ENCODE results near the gene SLC27A1. TPM values are rescaled to one million over a fixed set of nuclear protein-coding genes. Genes with fewer than 3 reads are reported as not detected.

SLC27A1 gene
- total and polyA plus RNA-seq, 2 experiments from 2014 or later = 3.5 to 11.6 TPM

DNA sequence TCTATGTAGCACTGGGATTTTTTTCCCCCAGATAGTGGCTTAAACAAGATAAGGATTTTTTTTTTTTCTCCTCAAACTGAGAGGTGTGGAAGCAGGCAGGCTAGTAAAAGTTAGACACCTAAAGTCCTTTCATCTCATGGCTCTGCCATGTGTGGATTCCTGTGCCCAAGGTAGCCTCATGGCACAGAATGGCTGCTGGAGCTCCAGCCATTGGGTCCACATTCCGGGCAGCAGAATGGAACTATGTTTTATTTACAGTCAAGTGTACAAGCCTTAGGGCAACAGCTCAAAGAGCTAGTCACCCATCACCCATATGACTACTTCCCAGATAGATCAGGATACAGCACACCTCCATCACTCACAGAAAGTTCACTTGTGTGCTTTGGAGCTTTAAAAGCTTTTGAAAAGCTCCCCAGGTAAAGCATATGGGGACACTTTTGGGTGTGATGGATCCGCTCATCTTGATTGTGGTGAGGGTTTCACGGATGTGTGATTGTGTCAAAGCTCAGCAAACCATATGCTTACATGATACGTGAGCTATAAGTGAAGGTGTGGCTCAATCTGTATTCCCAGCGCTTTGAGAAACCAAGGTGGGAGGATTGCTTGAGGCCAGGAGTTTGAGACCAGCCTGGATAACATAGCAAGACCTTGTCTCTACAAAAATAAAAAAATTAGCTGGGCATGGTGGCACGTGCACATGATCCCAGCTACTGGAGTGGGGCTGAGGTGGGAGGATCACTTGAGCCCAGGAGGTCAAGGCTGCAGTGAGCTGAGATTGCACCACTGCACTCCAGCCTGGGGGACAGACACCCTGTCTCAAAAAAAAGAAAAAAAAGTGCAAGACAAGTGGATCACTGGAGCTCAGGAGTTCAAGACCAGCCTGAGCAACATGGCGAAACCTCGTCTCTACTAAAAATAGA lies 59.2 kb downstream of the SLC27A1 start (continued):
- TF ChIP-seq, protein P1, sequence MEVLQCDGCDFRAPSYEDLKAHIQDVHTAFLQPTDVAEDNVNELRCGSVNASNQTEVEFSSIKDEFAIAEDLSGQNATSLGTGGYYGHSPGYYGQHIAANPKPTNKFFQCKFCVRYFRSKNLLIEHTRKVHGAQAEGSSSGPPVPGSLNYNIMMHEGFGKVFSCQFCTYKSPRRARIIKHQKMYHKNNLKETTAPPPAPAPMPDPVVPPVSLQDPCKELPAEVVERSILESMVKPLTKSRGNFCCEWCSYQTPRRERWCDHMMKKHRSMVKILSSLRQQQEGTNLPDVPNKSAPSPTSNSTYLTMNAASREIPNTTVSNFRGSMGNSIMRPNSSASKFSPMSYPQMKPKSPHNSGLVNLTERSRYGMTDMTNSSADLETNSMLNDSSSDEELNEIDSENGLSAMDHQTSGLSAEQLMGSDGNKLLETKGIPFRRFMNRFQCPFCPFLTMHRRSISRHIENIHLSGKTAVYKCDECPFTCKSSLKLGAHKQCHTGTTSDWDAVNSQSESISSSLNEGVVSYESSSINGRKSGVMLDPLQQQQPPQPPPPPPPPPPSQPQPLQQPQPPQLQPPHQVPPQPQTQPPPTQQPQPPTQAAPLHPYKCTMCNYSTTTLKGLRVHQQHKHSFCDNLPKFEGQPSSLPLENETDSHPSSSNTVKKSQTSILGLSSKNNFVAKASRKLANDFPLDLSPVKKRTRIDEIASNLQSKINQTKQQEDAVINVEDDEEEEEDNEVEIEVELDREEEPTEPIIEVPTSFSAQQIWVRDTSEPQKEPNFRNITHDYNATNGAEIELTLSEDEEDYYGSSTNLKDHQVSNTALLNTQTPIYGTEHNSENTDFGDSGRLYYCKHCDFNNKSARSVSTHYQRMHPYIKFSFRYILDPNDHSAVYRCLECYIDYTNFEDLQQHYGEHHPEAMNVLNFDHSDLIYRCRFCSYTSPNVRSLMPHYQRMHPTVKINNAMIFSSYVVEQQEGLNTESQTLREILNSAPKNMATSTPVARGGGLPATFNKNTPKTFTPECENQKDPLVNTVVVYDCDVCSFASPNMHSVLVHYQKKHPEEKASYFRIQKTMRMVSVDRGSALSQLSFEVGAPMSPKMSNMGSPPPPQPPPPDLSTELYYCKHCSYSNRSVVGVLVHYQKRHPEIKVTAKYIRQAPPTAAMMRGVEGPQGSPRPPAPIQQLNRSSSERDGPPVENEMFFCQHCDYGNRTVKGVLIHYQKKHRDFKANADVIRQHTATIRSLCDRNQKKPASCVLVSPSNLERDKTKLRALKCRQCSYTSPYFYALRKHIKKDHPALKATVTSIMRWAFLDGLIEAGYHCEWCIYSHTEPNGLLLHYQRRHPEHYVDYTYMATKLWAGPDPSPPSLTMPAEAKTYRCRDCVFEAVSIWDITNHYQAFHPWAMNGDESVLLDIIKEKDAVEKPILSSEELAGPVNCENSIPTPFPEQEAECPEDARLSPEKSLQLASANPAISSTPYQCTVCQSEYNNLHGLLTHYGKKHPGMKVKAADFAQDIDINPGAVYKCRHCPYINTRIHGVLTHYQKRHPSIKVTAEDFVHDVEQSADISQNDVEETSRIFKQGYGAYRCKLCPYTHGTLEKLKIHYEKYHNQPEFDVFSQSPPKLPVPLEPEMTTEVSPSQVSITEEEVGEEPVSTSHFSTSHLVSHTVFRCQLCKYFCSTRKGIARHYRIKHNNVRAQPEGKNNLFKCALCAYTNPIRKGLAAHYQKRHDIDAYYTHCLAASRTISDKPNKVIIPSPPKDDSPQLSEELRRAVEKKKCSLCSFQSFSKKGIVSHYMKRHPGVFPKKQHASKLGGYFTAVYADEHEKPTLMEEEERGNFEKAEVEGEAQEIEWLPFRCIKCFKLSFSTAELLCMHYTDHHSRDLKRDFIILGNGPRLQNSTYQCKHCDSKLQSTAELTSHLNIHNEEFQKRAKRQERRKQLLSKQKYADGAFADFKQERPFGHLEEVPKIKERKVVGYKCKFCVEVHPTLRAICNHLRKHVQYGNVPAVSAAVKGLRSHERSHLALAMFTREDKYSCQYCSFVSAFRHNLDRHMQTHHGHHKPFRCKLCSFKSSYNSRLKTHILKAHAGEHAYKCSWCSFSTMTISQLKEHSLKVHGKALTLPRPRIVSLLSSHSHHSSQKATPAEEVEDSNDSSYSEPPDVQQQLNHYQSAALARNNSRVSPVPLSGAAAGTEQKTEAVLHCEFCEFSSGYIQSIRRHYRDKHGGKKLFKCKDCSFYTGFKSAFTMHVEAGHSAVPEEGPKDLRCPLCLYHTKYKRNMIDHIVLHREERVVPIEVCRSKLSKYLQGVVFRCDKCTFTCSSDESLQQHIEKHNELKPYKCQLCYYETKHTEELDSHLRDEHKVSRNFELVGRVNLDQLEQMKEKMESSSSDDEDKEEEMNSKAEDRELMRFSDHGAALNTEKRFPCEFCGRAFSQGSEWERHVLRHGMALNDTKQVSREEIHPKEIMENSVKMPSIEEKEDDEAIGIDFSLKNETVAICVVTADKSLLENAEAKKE (CRISPR knock-in tag; IDR thresholded peaks at IDR 0.05) = no peak
- TF ChIP-seq EZH2 (IDR thresholded peaks at IDR 0.05; ENCODE audit: low read depth, unreplicated experiment) = no peak

DNA sequence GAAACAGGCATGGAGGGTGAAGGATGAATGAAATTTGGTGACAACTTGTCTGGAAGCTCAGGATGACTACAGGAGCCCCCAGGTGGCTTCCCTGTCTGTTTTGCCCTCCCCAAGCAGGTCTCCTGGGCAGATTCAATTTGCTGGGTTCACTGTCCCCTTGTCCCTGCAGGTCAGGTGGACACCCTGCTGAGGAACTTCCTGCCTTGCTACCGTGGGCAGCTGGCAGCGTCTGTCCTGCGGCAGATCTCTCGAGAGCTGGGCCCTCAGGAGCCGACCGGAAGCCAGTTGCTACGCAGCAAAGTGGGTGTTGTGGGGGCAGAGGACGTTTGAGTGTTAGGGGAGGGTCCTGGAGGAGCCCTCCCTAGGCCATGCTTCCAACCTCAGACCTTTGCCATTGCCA lies 60.3 kb downstream of the SLC27A1 start:
- Histone ChIP-seq H3K9me2 (ENCODE audit: insufficient read depth) (no peaks in the 10 kb centered on the region), H3K27me3 (ENCODE audit: insufficient read depth) (no peaks in the 10 kb centered on the region), H3K36me3 (ENCODE audit: insufficient read depth) (no peaks in the 10 kb centered on the region), H3K4me3 (no peak overlapping the region), H3K27ac (ENCODE audit: low read depth) (no peak overlapping the region; the same call in 1 of the 2 replicates), H3K4me1 (ENCODE audit: insufficient read depth) (peaks cover 10% of the 10 kb centered on the region), H3K4me2 (peak overlapping the region; percentile 51; the same call in 1 of the 2 replicates), H2AFZ (peak overlapping the region; percentile 94), H3F3A (replicated peaks; ENCODE audit: low read depth) (0 out of 2 replicates have a peak, but pooled peaks cover 4% of the 10 kb centered on the region), H4K20me1 (replicated peaks; ENCODE audit: insufficient read depth) (no peaks in the 10 kb centered on the region), H3K79me2 (replicated peaks; ENCODE audit: insufficient read depth) (no peaks in the 10 kb centered on the region)
- Mint-ChIP-seq H3K4me1 (peaks cover 2% of the 10 kb centered on the region; the same call in 1 of the 3 replicates), H3K27ac (no peak overlapping the region), H3K27me3 (ENCODE audit: insufficient read depth, low read depth, poor library complexity) (peaks cover 11% of the 10 kb centered on the region), H3K36me3 (ENCODE audit: low read depth) (peaks cover 3% of the 10 kb centered on the region; the same call in 1 of the 3 replicates), H3K4me3 (no peak overlapping the region), H3K9me3 (0 out of 3 replicates have a peak, but pooled peaks cover 6% of the 10 kb centered on the region)
- ATAC-seq (peak; percentile 72), DNase-seq (ENCODE audit: low spot score) (peak; percentile 73)
- TF ChIP-seq EZH2phosphoT487 (IDR thresholded peaks at IDR 0.05; ENCODE audit: unreplicated experiment) (no peak), JUNB (IDR thresholded peaks at IDR 0.05; ENCODE audit: unreplicated experiment) (no peak), ZNF331 (CRISPR knock-in tag; IDR thresholded peaks at IDR 0.05; ENCODE audit: low read depth) (no peak), POLR2AphosphoS5 (IDR thresholded peaks at IDR 0.05; ENCODE audit: low read depth) (no peak)
- TF ChIP-seq, protein P2, sequence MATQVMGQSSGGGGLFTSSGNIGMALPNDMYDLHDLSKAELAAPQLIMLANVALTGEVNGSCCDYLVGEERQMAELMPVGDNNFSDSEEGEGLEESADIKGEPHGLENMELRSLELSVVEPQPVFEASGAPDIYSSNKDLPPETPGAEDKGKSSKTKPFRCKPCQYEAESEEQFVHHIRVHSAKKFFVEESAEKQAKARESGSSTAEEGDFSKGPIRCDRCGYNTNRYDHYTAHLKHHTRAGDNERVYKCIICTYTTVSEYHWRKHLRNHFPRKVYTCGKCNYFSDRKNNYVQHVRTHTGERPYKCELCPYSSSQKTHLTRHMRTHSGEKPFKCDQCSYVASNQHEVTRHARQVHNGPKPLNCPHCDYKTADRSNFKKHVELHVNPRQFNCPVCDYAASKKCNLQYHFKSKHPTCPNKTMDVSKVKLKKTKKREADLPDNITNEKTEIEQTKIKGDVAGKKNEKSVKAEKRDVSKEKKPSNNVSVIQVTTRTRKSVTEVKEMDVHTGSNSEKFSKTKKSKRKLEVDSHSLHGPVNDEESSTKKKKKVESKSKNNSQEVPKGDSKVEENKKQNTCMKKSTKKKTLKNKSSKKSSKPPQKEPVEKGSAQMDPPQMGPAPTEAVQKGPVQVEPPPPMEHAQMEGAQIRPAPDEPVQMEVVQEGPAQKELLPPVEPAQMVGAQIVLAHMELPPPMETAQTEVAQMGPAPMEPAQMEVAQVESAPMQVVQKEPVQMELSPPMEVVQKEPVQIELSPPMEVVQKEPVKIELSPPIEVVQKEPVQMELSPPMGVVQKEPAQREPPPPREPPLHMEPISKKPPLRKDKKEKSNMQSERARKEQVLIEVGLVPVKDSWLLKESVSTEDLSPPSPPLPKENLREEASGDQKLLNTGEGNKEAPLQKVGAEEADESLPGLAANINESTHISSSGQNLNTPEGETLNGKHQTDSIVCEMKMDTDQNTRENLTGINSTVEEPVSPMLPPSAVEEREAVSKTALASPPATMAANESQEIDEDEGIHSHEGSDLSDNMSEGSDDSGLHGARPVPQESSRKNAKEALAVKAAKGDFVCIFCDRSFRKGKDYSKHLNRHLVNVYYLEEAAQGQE (IDR thresholded peaks at IDR 0.05; ENCODE audit: unreplicated experiment) = no peak
